HG03354 (cell line): ENCODE measurements around the gene BRD4.

Experiments used
- ATAC-seq: cut with Tn5 transposase; IDR thresholded peaks from one replicate; pipeline ENCODE4 v1.9.1; 2021; ENCODE audit warnings: mild to moderate bottlenecking; ENCODE audit not compliant: unreplicated experiment, poor library complexity, severe bottlenecking

BRD4 gene

DNA sequence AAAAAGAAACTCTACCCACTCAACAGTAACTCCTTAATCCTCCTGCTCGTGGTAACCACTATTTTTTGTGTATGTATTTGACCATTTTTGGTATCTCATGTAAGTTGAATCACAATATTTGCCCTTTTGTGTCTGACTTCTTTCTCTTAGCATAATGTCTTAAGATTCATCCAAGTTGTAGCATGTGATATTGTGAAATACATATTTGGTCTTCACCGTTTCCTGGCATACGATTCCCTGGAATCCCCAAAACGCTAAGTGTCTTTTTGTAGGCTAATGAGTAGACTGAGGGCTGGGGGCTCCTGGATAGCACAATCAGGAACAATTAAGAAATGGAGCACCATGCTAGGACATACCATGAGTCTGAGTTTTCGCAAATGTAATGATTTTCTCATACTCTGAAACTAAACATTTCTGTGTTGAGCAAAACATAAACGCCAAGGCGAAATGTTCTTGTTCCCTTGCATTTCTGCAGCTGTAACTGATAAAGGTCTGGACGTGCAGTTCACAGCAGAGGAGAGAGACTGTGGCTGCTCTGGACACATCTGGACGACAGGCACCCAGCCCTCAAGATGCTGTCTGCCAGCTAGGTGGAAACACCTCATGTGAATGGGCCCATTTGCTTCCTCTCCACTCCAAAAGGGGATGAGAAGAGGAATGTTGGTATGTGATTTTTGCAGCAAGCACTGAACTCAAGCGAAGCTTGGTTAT, 38.4 kb downstream of the BRD4 start:
- no peak for ATAC-seq

DNA sequence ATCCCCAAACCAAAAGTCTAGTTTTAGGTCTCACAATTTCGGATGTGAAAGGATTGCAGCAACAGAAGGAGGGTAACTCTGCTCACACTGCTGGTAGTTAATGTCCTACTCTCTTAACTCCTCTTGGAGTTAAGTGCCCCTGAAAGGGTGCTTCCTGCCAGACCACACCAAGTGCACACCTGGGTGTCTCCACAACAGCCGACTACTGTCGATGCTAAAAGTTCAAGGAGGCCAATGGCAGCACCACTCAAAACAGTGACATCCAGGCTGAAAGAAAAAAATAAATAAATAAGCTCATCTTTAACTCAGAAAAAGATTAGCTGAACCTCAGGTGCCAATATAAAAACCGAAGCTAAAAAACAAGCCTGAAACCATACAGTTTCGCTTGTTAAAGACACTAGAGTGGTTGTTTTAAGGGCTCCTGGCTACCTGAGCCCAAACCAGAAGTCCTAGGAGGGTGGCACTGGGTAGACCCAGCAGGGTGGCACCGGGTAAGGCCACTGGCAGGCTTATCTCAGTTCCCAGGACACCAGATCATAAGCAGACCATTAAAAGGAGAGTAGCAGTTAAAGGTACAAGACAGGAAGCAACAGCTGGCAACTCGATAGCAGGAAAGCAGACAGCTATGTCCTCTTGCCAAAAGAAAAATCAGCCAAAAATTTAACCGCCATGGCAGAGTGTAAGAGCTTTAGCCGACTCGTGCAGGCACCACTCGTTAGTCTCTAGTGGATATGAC, 39.3 kb downstream of the BRD4 start:
- ATAC-seq = peak; percentile 55

DNA sequence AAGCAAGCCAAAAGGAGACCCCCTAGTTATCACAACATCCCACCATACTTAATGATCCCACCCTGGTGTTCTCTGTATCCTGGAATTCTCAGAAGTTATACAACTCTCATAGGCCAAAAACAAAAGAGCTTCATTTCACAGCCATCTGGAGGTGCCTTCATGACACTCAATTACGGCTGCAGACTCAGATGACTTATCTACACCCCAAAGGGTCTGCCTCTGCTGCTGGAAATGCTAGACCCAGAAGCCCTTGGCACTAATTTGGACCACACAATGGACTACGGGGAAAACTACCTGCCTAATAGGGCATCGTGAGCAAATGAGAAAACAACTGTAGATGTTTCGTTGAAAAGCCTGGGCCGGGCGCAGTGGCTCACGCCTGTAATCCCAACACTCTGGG, 40.2 kb downstream of the BRD4 start:
- ATAC-seq = no peak

GRCh38 chr19:15291548-15292021, 40.8 kb downstream of the BRD4 start:
- ATAC-seq = no peak

- ATAC-seq = no peak
These were observed 41.2 kb downstream of the BRD4 start for GRCh38 chr19:15291089-15291488.

DNA sequence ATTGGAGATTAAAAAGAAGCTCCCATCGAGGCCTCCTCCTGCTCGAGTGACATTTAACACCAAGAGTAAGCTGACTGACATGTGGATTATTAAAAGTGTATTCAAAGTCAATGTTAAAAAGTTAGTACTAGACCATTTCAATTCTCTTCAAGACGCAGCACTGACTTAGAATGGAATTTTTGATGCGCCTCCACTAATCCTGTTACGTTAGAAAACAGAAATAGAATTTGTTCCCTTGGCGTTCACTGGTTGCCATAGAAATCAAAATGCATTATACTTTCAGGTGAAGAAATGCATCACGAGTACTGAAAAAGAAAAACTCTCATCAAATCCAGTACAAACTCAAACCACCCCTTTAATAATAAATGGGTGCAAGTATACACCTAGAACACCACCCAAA, 42.2 kb downstream of the BRD4 start:
- no peak for ATAC-seq

- ATAC-seq = no peak
These were observed 42.7 kb downstream of the BRD4 start for GRCh38 chr19:15289673-15290072.

- no peak for ATAC-seq
These were observed 44.0 kb downstream of the BRD4 start for GRCh38 chr19:15288146-15288963.

DNA sequence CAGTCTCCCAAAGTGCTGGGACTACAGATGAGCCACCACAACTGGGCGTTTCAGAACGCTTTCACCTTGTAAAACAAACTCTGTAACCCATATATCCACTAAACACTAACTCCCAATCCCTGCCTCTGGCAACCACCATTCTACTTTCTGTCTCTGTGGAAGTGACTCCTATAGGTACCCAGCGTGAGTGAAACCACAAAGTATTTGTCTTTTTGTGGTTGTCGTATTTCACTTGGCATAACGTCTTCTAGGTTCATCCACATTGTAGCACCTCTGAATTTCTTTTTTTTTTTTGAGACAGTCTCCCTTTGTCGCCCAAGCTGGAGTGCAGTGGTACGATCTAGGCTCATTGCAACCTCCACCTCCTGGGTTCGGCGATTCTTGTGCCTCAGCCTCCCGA, 44.8 kb downstream of the BRD4 start:
- no peak for ATAC-seq

- no peak for ATAC-seq
These were observed 45.5 kb downstream of the BRD4 start for GRCh38 chr19:15286688-15287365.

DNA sequence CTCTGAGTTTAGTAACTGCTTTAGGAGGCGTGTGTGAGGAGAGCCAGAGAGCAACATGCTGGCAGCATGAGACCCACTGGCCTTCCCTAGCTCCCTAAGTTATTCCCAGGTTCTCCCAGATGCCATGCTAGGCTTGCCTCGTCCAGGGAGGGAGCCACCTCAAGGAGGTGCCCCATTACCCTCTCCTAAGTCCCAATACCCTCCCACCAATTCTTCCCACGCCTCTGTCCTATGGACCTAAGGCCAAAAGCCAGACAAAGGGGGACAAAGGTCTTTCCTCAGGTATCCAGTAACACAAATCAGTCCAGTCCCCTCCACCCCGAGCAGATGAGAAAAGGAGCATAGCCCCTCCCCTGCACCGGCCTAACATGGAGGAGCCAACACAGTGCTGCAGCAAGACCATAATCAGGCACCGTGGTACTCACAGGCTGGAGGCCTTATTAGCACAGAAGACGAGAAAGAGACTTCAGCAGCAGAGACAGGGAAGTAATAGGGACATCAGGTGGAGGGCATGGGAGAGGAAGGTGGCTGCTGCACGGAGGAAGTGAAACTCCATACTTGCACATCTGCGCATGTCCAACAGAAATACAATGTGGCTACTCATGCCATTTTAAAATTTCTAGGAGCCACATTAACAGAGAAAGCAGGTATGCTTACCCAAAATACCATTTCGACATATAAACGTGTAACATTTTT, 46.3 kb downstream of the BRD4 start:
- ATAC-seq = peak; percentile 47

DNA sequence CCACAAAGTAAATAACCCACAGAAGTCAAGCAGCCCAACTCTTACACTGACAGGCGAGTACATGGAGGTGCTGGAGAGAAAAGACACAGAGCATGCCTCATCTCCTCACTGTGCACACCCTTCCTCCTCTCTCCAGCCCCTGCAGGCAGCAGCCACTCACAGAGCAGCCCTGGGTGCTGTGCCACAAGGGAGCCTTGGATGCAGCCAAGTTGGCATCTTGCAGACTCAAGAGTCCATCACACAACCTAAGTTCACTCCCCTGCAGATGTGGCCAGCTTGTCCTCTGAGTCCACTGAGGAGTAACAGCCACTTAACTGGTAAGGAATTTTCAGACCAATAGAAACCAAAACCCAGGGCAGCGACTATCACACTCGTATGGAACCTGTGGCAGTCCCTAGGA, 47.4 kb downstream of the BRD4 start:
- no peak for ATAC-seq

DNA sequence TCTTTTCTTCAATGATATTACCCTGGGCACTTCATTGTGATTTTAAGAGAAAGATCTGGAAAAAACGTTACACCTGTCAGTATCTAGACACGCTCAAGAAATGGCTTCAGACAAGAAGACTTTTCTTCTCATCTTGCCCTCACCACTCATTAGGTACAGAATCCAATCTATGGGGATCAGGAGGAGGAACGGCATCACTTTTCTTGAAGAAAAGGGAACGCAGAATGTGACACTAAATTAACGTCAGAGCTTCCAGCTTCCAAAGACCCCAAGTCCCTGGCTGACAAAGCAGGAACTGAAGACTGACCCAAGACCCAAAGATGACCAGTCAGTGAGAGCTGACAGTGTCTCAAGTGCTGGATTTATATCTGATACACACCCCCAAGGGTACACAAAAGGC, 48.2 kb downstream of the BRD4 start:
- ATAC-seq = no peak

- no peak for ATAC-seq
These were observed 49.0 kb downstream of the BRD4 start for GRCh38 chr19:15283141-15283883.

DNA sequence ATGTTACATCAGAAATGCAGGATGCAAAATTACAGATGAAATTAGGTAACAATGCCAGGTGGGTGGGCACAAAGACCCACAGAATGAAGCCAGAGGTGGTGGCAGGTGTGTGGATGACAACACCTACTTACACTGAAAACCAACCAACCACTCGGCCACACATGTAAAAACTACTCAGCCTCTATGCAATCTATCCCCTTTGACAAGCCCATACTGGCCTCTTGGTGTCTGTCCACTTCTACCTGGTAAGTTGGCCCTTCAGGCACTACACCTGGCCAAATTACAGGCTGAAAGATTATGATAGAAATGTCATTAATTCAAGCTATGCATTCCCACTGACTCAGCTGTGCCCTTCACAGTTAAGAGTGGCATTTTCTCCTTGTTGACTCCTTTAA, 50.0 kb downstream of the BRD4 start:
- ATAC-seq = no peak

DNA sequence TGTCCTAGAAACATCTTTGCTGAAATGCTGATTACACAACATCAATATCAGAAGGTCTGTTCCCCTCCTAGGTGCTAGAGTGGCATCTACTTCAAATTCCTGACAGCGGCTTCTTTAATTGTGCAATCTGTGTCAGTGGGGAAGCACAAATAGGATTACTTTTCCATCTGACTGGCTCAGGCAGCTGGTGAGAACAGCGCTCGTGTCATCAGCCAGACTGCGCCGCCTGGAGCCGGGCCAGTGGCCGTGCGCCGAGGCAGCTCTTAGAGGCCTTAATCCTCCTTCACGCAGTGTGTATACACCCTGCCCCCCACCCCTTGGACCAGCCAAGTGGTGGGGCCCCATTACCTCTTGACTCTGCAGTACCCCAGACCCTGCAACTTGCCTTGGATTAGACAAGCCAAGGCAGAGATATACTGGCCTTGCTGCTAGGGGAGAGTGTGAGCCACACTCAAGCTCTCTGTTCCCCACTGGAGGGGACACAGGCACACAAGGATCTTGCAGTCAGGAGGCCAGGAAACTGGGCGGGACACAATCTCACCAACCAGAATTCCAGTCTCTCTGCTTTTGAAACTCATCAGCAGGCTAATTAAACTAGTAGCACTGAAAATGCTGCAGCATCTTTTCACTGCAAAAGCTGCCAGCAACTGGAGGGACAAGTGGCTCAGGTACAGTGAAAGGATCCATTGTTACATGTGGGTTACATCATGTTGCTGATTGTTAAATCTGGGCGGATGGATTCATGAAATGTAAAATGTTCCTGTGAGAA, 51.2 kb downstream of the BRD4 start:
- ATAC-seq = no peak

GRCh38 chr19:15280048-15280725, 52.2 kb downstream of the BRD4 start:
- ATAC-seq = no peak
